K562 (cell line): ENCODE data around the gene DENND6B. TPM values are rescaled to one million over a fixed set of nuclear protein-coding genes. Genes with fewer than 3 reads are reported as not detected.

Experiments
- ASH1L ChIP-seq: fragments of 450-650 bp; IDR thresholded peaks from 2 replicates; pipeline ENCODE4 v1.6.1; 2018; ENCODE audit warnings: borderline replicate concordance, mild to moderate bottlenecking, low read depth; ENCODE audit not compliant: partially characterized antibody
- ESRRB ChIP-seq: fragments of 250-450 bp; sonication (Bioruptor Pico); IDR thresholded peaks from 2 replicates; pipeline ENCODE4 v1.5.0; 2020; ENCODE audit warnings: mild to moderate bottlenecking, moderate library complexity, borderline replicate concordance
- PTBP1 ChIP-seq: fragments of 200-400 bp; formaldehyde crosslinking; IDR thresholded peaks from 2 replicates; pipeline ENCODE4 v1.6.1; 2017; ENCODE audit warnings: low read depth, low read length
- ZNF518B ChIP-seq: fragments of 250-450 bp; sonication (Bioruptor Pico); IDR thresholded peaks from 2 replicates; pipeline ENCODE4 v1.5.0; 2021; ENCODE audit warnings: mild to moderate bottlenecking, moderate library complexity
- polyA plus RNA-seq, 8 experiments: library from polyadenylated mRNA; depleted of rRNA in 4 of 8; stranded (reverse) in 5 of 8; unstranded in 3 of 8; fragments of >200 nt; fragmentation: Nextera tagmentation in 2 of 8; fragmentation: Illumina TruSeq in 1 of 8; extraction: Ambion mirVana in 2 of 8; extraction: Trizol in 1 of 8; gene quantifications; 2 replicates each; pipeline versions ENCODE4 v1.2.1 to v1.2.3, GENCODE V29; 2011 to 2014; ENCODE audit warnings: inconsistent platforms in 1 of 8, missing spikeins in 1 of 8
- total RNA-seq, 7 experiments: library from RNA; depleted of rRNA in 6 of 7; stranded (reverse); fragments of >200 nt in 6 of 7; fragmentation: Illumina TruSeq in 2 of 7; extraction: Trizol in 2 of 7; gene quantifications; 2 replicates each; pipeline versions ENCODE4 v1.2.1 to v1.2.3, GENCODE V29; 2011 to 2021; ENCODE audit warnings: low replicate concordance in 1 of 7
- TF ChIP-seq, protein P1 (sequence below): sonication (generic); formaldehyde crosslinking; IDR thresholded peaks from 2 replicates; pipeline ENCODE4 v1.8.0; 2023; ENCODE audit warnings: mild to moderate bottlenecking, missing genetic modification reagents

DENND6B gene
- total and polyA plus RNA-seq, 9 of the 15 experiments (the other 6 are each of a cell fraction or from before 2014, with no cell fraction given), result 0.07 to 3.7 (median 1.5) TPM

DNA sequence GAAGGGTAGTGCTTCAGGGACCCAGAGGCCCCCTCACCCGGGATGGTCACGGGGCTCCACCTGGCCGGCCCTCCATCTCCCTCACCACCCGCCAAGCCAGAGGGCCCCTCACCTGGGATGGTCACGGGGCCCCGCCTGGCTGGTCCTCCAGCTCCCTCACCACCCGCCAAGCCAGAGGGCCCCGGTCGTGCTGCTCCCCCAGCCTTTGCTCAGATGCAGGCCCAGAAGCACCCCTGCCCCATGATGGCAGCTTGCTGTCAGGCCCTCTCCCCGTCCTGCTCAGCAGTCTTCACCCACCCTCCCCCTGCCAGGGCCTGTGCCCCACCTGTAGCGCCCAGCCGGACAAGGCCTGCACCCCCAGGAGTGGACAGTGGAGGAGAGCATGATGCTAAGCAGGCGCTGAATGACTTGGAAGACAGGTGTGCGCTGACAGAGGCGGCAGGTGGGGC is 7.3 kb downstream of the DENND6B start (continued):
- TF ChIP-seq, protein P1, sequence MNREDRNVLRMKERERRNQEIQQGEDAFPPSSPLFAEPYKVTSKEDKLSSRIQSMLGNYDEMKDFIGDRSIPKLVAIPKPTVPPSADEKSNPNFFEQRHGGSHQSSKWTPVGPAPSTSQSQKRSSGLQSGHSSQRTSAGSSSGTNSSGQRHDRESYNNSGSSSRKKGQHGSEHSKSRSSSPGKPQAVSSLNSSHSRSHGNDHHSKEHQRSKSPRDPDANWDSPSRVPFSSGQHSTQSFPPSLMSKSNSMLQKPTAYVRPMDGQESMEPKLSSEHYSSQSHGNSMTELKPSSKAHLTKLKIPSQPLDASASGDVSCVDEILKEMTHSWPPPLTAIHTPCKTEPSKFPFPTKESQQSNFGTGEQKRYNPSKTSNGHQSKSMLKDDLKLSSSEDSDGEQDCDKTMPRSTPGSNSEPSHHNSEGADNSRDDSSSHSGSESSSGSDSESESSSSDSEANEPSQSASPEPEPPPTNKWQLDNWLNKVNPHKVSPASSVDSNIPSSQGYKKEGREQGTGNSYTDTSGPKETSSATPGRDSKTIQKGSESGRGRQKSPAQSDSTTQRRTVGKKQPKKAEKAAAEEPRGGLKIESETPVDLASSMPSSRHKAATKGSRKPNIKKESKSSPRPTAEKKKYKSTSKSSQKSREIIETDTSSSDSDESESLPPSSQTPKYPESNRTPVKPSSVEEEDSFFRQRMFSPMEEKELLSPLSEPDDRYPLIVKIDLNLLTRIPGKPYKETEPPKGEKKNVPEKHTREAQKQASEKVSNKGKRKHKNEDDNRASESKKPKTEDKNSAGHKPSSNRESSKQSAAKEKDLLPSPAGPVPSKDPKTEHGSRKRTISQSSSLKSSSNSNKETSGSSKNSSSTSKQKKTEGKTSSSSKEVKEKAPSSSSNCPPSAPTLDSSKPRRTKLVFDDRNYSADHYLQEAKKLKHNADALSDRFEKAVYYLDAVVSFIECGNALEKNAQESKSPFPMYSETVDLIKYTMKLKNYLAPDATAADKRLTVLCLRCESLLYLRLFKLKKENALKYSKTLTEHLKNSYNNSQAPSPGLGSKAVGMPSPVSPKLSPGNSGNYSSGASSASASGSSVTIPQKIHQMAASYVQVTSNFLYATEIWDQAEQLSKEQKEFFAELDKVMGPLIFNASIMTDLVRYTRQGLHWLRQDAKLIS, result no peak
- TF ChIP-seq ESRRB (CRISPR knock-in tag) (no peak), ZNF518B (CRISPR knock-in tag) (no peak), PTBP1 (no peak), ASH1L (no peak)
